Endothelial cell of umbilical vein (primary cell): ENCODE results near the gene CTIF. TPM values are rescaled to one million over a fixed set of nuclear protein-coding genes. Genes with fewer than 3 reads are reported as not detected.

Experiments
- BruUV-seq: library from RNA; stranded (reverse); fragments of 400-500 nt; replicated peaks from 2 replicates; lab custom pipeline; 2021; lab: Mats Ljungman, UMichigan
- CTCF ChIA-PET: fragments of 300-600, 350-600 bp; sonication (Branson Sonifier 250); formaldehyde crosslinking; loops from one replicate; lab custom pipeline; 2021; ENCODE audit warnings: antibody characterized with exemption, inconsistent platforms; lab: Charles Lee
- POLR2A ChIA-PET: fragments of 300-600, 350-600 bp; sonication (Branson Sonifier 250); formaldehyde crosslinking; loops from one replicate; lab custom pipeline; 2021; ENCODE audit warnings: antibody characterized with exemption, inconsistent platforms; lab: Charles Lee
- DNase-seq: peaks from one replicate; pipeline ENCODE4 v3.0.0-alpha.2; 2011; ENCODE audit warnings: low read depth, low spot score
- FAIRE-seq: peaks from 2 replicates; lab custom pipeline; 2011; peaks lifted over from hg19 to GRCh38; lab: Jason Lieb, UNC
- H2AFZ ChIP-seq: 2 replicates; pipeline ENCODE4 v1.6.0; 2012; ENCODE audit warnings: low read depth, low read length, control low read depth, inconsistent platforms
- H3K27ac ChIP-seq: 2 replicates; pipeline ENCODE4 v1.5.1; 2011; ENCODE audit warnings: low read depth, mild to moderate bottlenecking, control low read depth, low read length, moderate library complexity; ENCODE audit not compliant: insufficient read depth
- H3K27me3 ChIP-seq, 2 experiments: 2 replicates each; pipeline versions ENCODE4 v1.6.0 to v1.6.1; 2011; ENCODE audit warnings: low read length in 2 of 2, mixed read lengths in 1 of 2; ENCODE audit not compliant: control insufficient read depth in 2 of 2, insufficient read depth in 2 of 2
- H3K36me3 ChIP-seq, 2 experiments: 2 replicates in 1 of 2; 3 replicates in 1 of 2; pipeline ENCODE4 v1.5.1; 2011; ENCODE audit warnings: low read length in 2 of 2, mild to moderate bottlenecking in 1 of 2, moderate library complexity in 1 of 2; ENCODE audit not compliant: control insufficient read depth in 2 of 2, insufficient read depth in 2 of 2; ENCODE audit errors: extremely low read depth in 1 of 2
- H3K4me1 ChIP-seq: 3 replicates; pipeline ENCODE4 v1.5.1; 2011; ENCODE audit warnings: mild to moderate bottlenecking, low read length; ENCODE audit not compliant: control insufficient read depth, insufficient read depth; ENCODE audit errors: extremely low read depth
- H3K4me2 ChIP-seq: 2 replicates; pipeline ENCODE4 v1.6.1; 2011; ENCODE audit warnings: low read length, control low read depth, mixed read lengths; ENCODE audit not compliant: insufficient read depth
- H3K4me3 ChIP-seq, 3 experiments: fragments of 200-600 bp in 1 of 3; sonication (generic), shearing (Covaris generic) in 1 of 3; replicated peaks in 1 of 3; 2 replicates each; pipeline ENCODE4 v1.5.1; 2011 to 2016; ENCODE audit warnings: control low read depth in 3 of 3, low read length in 3 of 3, mild to moderate bottlenecking in 2 of 3, inconsistent platforms in 1 of 3, low read depth in 1 of 3, moderate library complexity in 1 of 3; ENCODE audit not compliant: insufficient read depth in 1 of 3
- H3K79me2 ChIP-seq: 2 replicates; pipeline ENCODE4 v1.6.0; 2012; ENCODE audit warnings: low read length, inconsistent platforms; ENCODE audit not compliant: control insufficient read depth, insufficient read depth
- H3K9ac ChIP-seq: replicated peaks from 2 replicates; pipeline ENCODE3; 2011; ENCODE audit warnings: low read length, control low read depth; ENCODE audit not compliant: insufficient read depth; ENCODE audit errors: extremely low read depth
- H3K9me1 ChIP-seq: replicated peaks from 3 replicates; pipeline ENCODE4 v1.6.0; 2011; ENCODE audit warnings: mild to moderate bottlenecking, low read length; ENCODE audit not compliant: control insufficient read depth, insufficient read depth; ENCODE audit errors: extremely low read depth
- H3K9me3 ChIP-seq: replicated peaks from 2 replicates; pipeline ENCODE4 v1.5.1; 2012; ENCODE audit warnings: low read length, inconsistent platforms; ENCODE audit not compliant: control insufficient read depth, insufficient read depth
- H4K20me1 ChIP-seq: replicated peaks from 2 replicates; pipeline ENCODE3; 2011; ENCODE audit warnings: mild to moderate bottlenecking, low read length; ENCODE audit not compliant: control insufficient read depth, insufficient read depth; ENCODE audit errors: extremely low read depth
- EZH2 ChIP-seq: IDR thresholded peaks from 2 replicates; pipeline ENCODE4 v1.6.1; 2012; ENCODE audit warnings: borderline replicate concordance, low read depth, mild to moderate bottlenecking, moderate library complexity, low read length, inconsistent platforms; ENCODE audit not compliant: severe bottlenecking
- FOS ChIP-seq: IDR thresholded peaks from 2 replicates; pipeline ENCODE4 v1.6.1; 2011; ENCODE audit warnings: mild to moderate bottlenecking, low read length, moderate library complexity, borderline replicate concordance; ENCODE audit not compliant: insufficient read depth
- GATA2 ChIP-seq: IDR thresholded peaks from 2 replicates; pipeline ENCODE4 v1.7.0; 2011; ENCODE audit warnings: low read depth, mild to moderate bottlenecking, moderate library complexity, mixed read lengths, low read length; ENCODE audit not compliant: insufficient read length, insufficient read depth
- JUN ChIP-seq: IDR thresholded peaks from 2 replicates; pipeline ENCODE4 v1.6.1; 2011; ENCODE audit warnings: borderline replicate concordance, low read depth; ENCODE audit not compliant: insufficient read length, insufficient read depth
- MYC ChIP-seq: IDR thresholded peaks from one replicate; pipeline ENCODE4 v1.6.1; 2011; ENCODE audit warnings: mild to moderate bottlenecking, low read depth, low read length
- POLR2A ChIP-seq: IDR thresholded peaks from 2 replicates; pipeline ENCODE4 v1.6.1; 2012; ENCODE audit warnings: low read depth, mild to moderate bottlenecking, control low read depth, low read length
- POLR2AphosphoS5 ChIP-seq: IDR thresholded peaks from 2 replicates; pipeline ENCODE4 v1.6.1; 2012; ENCODE audit warnings: low read depth, mild to moderate bottlenecking, control low read depth, low read length, moderate library complexity; ENCODE audit not compliant: insufficient read depth
- dilution Hi-C: fragments of 300-500 bp; cut with MboI; formaldehyde crosslinking; loops from one replicate; pipeline ENCODE4 v1.15.0; 2019; ENCODE audit warnings: low sequenced_read_pairs; ENCODE audit not compliant: extremely low pct_ligation_motif_present
- intact Hi-C: fragments of 100-400 bp; cut with micrococcal nuclease; formaldehyde crosslinking; loops from one replicate; pipeline ENCODE4 v1.10.0; 2022
- polyA plus RNA-seq, 4 experiments: library from polyadenylated mRNA; depleted of rRNA in 3 of 4; stranded (reverse) in 3 of 4; unstranded in 1 of 4; fragments of >200 nt; gene quantifications; 2 replicates each; pipeline versions ENCODE4 v1.2.1 to v1.2.3, GENCODE V29; 2011 to 2012; ENCODE audit warnings: missing spikeins in 1 of 4
- total RNA-seq: library from RNA; stranded (reverse); gene quantifications from 2 replicates; pipeline ENCODE4 v1.2.3, GENCODE V29; 2021
- TF ChIP-seq, protein P1 (sequence below), 2 donors: IDR thresholded peaks; 1 replicate in 1 of 2; 2 replicates in 1 of 2; pipeline ENCODE4 v1.5.1; 2011; ENCODE audit warnings: low read length in 2 of 2, mild to moderate bottlenecking in 2 of 2, moderate library complexity in 2 of 2, control low read depth in 1 of 2, inconsistent platforms in 1 of 2, low read depth in 1 of 2; ENCODE audit not compliant: insufficient read depth in 1 of 2; ENCODE audit errors: extremely low read depth in 1 of 2
- TF ChIP-seq, protein P2 (sequence below): IDR thresholded peaks from 2 replicates; pipeline ENCODE4 v1.6.1; 2011; ENCODE audit not compliant: insufficient read depth, insufficient read length

Gene CTIF
- total and polyA plus RNA-seq, 2 donors (not counting 3 experiments of a cell fraction or from before 2014, with no cell fraction given), result 20.9 to 57.7 TPM

DNA sequence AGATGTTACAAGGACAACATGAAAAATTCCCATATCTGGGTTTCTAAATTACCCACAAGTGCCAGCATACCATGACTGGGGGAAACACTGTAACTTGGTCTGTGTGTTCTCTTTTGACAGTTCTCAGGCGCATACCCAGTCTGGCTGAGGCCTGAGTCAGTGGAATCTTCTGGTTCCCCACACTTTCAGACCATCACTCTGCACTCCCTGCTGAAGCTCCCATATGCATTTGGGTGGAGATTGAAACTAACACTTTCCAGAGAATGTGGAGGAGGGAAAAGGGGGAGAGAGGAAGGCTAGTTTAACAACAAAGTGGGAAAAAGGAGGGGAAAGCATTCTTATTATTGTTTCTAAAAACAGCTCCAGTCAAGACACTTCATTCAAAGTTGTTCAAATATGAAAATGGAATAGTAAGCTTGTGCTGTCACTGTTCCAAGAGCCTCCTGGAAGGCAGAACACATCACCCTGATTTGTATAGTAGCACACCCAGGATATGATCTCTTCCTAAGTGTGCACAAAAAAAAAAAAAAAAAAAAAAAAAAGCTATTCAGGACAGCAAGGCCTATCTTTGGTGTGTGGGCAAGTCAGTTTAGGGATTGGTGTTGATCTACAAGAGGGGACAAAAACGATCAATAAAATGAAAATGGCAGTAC lies 48.1 kb upstream of the CTIF start:
- no peak overlapping the region for H3K4me2 ChIP-seq
- ChIA-PET CTCF (interaction anchor here (0.7 to 1.8 kb wide), 3 partner anchors 19 to 174 kb away, joined by 3 to 6 read pairs (median 3); partner anchors contain the start of gene CTIF), POLR2A (no interaction called here)
- no peak for DNase-seq
- intact Hi-C loops, result no loop called here
- H3K4me3 ChIP-seq, result no peak overlapping the region
- no peaks in the 10 kb centered on the region for H3K36me3 ChIP-seq
- H3K9ac ChIP-seq, result no peak overlapping the region
- FAIRE-seq, result no peak
- no peaks in the 10 kb centered on the region for H3K27me3 ChIP-seq
- H3K9me3 ChIP-seq, result no peaks in the 10 kb centered on the region
- no peaks in the 10 kb centered on the region for H3K79me2 ChIP-seq
- no peaks in the 10 kb centered on the region for H4K20me1 ChIP-seq
- no peak for TF ChIP-seq GATA2
- no peak overlapping the region for H2AFZ ChIP-seq
- H3K27ac ChIP-seq, result no peak overlapping the region
- dilution Hi-C loops, result no loop called here
- H3K4me1 ChIP-seq, result peaks cover 30% of the 10 kb centered on the region
- BruUV-seq, result no TSS peak
- H3K9me1 ChIP-seq, result no peaks in the 10 kb centered on the region

DNA sequence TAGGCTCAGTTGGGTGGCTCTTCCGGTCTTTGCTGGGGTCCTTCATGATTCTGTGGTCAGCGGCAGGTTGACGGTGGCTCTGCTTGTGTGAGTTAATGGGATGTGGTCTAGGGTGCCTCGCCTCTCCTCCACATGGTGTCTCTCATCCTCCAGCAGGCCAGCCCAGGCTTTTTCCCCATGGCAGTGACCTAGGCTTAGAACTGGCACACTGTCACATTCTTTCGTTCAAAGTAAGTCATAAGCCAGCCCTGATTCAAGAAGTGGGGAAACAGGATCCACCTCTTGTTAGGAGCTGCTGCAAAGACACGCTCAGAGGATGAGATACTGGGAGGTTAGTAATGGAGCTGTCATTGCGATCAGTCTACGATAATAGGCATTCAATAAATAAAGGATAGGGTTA lies 46.0 kb upstream of the CTIF start:
- Histone ChIP-seq H4K20me1 (no peaks in the 10 kb centered on the region), H3K4me3 (no peak overlapping the region), H3K9ac (no peak overlapping the region), H3K27ac (no peak overlapping the region), H3K9me3 (no peaks in the 10 kb centered on the region), H2AFZ (no peak overlapping the region), H3K79me2 (no peaks in the 10 kb centered on the region), H3K4me1 (peaks cover 28% of the 10 kb centered on the region), H3K9me1 (no peaks in the 10 kb centered on the region), H3K36me3 (no peaks in the 10 kb centered on the region), H3K4me2 (no peak overlapping the region), H3K27me3 (no peaks in the 10 kb centered on the region)
- dilution Hi-C loops, result no loop called here
- no TSS peak for BruUV-seq
- TF ChIP-seq EZH2 (no peak), FOS (no peak), POLR2AphosphoS5 (no peak), GATA2 (no peak), MYC (no peak), POLR2A (no peak), JUN (no peak)
- TF ChIP-seq, protein P1, sequence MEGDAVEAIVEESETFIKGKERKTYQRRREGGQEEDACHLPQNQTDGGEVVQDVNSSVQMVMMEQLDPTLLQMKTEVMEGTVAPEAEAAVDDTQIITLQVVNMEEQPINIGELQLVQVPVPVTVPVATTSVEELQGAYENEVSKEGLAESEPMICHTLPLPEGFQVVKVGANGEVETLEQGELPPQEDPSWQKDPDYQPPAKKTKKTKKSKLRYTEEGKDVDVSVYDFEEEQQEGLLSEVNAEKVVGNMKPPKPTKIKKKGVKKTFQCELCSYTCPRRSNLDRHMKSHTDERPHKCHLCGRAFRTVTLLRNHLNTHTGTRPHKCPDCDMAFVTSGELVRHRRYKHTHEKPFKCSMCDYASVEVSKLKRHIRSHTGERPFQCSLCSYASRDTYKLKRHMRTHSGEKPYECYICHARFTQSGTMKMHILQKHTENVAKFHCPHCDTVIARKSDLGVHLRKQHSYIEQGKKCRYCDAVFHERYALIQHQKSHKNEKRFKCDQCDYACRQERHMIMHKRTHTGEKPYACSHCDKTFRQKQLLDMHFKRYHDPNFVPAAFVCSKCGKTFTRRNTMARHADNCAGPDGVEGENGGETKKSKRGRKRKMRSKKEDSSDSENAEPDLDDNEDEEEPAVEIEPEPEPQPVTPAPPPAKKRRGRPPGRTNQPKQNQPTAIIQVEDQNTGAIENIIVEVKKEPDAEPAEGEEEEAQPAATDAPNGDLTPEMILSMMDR (IDR thresholded peaks at IDR 0.05; ENCODE audit: extremely low read depth in 1 of 2, insufficient read depth in 1 of 2, low read depth in 1 of 2, low read length in 2 of 2), result no peak
- TF ChIP-seq, protein P2, sequence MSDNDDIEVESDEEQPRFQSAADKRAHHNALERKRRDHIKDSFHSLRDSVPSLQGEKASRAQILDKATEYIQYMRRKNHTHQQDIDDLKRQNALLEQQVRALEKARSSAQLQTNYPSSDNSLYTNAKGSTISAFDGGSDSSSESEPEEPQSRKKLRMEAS, result no peak
- FAIRE-seq (no peak), DNase-seq (no peak)
- intact Hi-C loops, result no loop called here
- POLR2A ChIA-PET, result no interaction called here
- CTCF ChIA-PET, result interaction anchor here (1.2 to 1.4 kb wide), 2 partner anchors 26 to 47 kb away, joined by 3 to 5 read pairs; no protein-coding TSS in a partner anchor
